H9 (cell line): ENCODE measurements around the gene PLCB1. TPM values are rescaled to one million over a fixed set of nuclear protein-coding genes. Genes with fewer than 3 reads are reported as not detected.

ENCODE experiments used
- DNase-seq: peaks from one replicate; pipeline ENCODE4 v3.0.0-alpha.2; 2017
- H2AFZ ChIP-seq: one replicate; pipeline ENCODE4 v1.6.1; 2013; ENCODE audit warnings: mild to moderate bottlenecking, low read length, control low read depth, moderate library complexity
- H2AK5ac ChIP-seq: 2 replicates; pipeline ENCODE4 v1.6.1; 2013; ENCODE audit warnings: low read length, control low read depth, mixed read lengths; ENCODE audit not compliant: insufficient read length
- H2BK120ac ChIP-seq: one replicate; pipeline ENCODE4 v1.6.1; 2013; ENCODE audit warnings: low read depth, mild to moderate bottlenecking, low read length, control low read depth, inconsistent platforms; ENCODE audit not compliant: poor library complexity, severe bottlenecking
- H2BK12ac ChIP-seq: 2 replicates; pipeline ENCODE4 v1.6.1; 2013; ENCODE audit warnings: low read length, control low read depth, mixed read lengths, low read depth; ENCODE audit not compliant: insufficient read length
- H2BK15ac ChIP-seq: 2 replicates; pipeline ENCODE4 v1.6.1; 2013; ENCODE audit warnings: low read depth, low read length, control low read depth
- H2BK20ac ChIP-seq: one replicate; pipeline ENCODE4 v1.6.1; 2013; ENCODE audit warnings: low read depth, mild to moderate bottlenecking, low read length, control low read depth, inconsistent platforms; ENCODE audit not compliant: poor library complexity, severe bottlenecking
- H2BK5ac ChIP-seq: 2 replicates; pipeline ENCODE4 v1.6.1; 2013; ENCODE audit warnings: low read length, control low read depth, mixed read lengths; ENCODE audit not compliant: insufficient read length
- H3K14ac ChIP-seq: 2 replicates; pipeline ENCODE4 v1.6.1; 2013; ENCODE audit warnings: low read length, control low read depth; ENCODE audit not compliant: insufficient read depth
- H3K18ac ChIP-seq: 2 replicates; pipeline ENCODE4 v1.6.1; 2013; ENCODE audit warnings: low read depth, mild to moderate bottlenecking, mixed read lengths, low read length, control low read depth; ENCODE audit not compliant: insufficient read length
- H3K23ac ChIP-seq: 2 replicates; pipeline ENCODE4 v1.6.1; 2013; ENCODE audit warnings: low read length, control low read depth, mixed read lengths, low read depth; ENCODE audit not compliant: insufficient read length
- H3K23me2 ChIP-seq: 2 replicates; pipeline ENCODE4 v1.6.1; 2013; ENCODE audit warnings: low read depth, mild to moderate bottlenecking, mixed read lengths, low read length, control low read depth; ENCODE audit not compliant: insufficient read length, poor library complexity, severe bottlenecking
- H3K27ac ChIP-seq: 2 replicates; pipeline ENCODE4 v1.5.1; 2013; ENCODE audit warnings: low read length, control low read depth, mixed read lengths, low read depth; ENCODE audit not compliant: insufficient read length
- H3K27me3 ChIP-seq: 2 replicates; pipeline ENCODE4 v1.6.1; 2013; ENCODE audit warnings: low read length, control low read depth, inconsistent platforms; ENCODE audit not compliant: insufficient read depth
- H3K4ac ChIP-seq: 2 replicates; pipeline ENCODE4 v1.6.1; 2013; ENCODE audit warnings: low read depth, mild to moderate bottlenecking, control low read depth, inconsistent platforms, low read length, moderate library complexity
- H3K4me1 ChIP-seq: 2 replicates; pipeline ENCODE4 v1.6.1; 2013; ENCODE audit warnings: low read length, control low read depth, inconsistent platforms; ENCODE audit not compliant: insufficient read depth
- H3K4me2 ChIP-seq: 2 replicates; pipeline ENCODE4 v1.6.1; 2013; ENCODE audit warnings: low read length, control low read depth, mixed read lengths; ENCODE audit not compliant: insufficient read length, insufficient read depth
- H3K56ac ChIP-seq: 2 replicates; pipeline ENCODE4 v1.6.1; 2013; ENCODE audit warnings: low read depth, mild to moderate bottlenecking, mixed read lengths, low read length, control low read depth; ENCODE audit not compliant: insufficient read length
- H3K79me1 ChIP-seq: 2 replicates; pipeline ENCODE4 v1.6.1; 2013; ENCODE audit warnings: low read depth, mild to moderate bottlenecking, moderate library complexity, low read length, control low read depth, inconsistent platforms; ENCODE audit not compliant: insufficient read depth, poor library complexity, severe bottlenecking
- H3K79me2 ChIP-seq: 2 replicates; pipeline ENCODE4 v1.6.1; 2013; ENCODE audit warnings: low read length, control low read depth, inconsistent platforms; ENCODE audit not compliant: insufficient read depth
- H3K9ac ChIP-seq: 2 replicates; pipeline ENCODE4 v1.6.1; 2013; ENCODE audit warnings: low read length, control low read depth, mixed read lengths; ENCODE audit not compliant: insufficient read length; ENCODE audit errors: extremely low read depth
- H3K9me3 ChIP-seq: one replicate; pipeline ENCODE4 v1.6.1; 2013; ENCODE audit warnings: low read depth, low read length, inconsistent platforms; ENCODE audit not compliant: control insufficient read depth
- H3T11ph ChIP-seq: one replicate; pipeline ENCODE4 v1.6.1; 2013; ENCODE audit warnings: mild to moderate bottlenecking, low read length, control low read depth, inconsistent platforms
- H4K20me1 ChIP-seq: one replicate; pipeline ENCODE4 v1.6.1; 2013; ENCODE audit not compliant: control insufficient read depth, insufficient read length, insufficient read depth
- H4K5ac ChIP-seq: 2 replicates; pipeline ENCODE4 v1.6.1; 2013; ENCODE audit warnings: low read depth, mild to moderate bottlenecking, mixed read lengths, low read length, control low read depth; ENCODE audit not compliant: insufficient read length
- H4K8ac ChIP-seq: replicated peaks from 2 replicates; pipeline ENCODE4 v1.6.1; 2013; ENCODE audit warnings: low read length, control low read depth, mixed read lengths, low read depth; ENCODE audit not compliant: insufficient read length
- H4K91ac ChIP-seq: 2 replicates; pipeline ENCODE4 v1.6.1; 2013; ENCODE audit warnings: low read depth, mild to moderate bottlenecking, moderate library complexity, mixed read lengths, low read length, control low read depth; ENCODE audit not compliant: insufficient read length
- H3K27ac Mint-ChIP-seq, 3 experiments: 2 replicates in 2 of 3; 3 replicates in 1 of 3; pipeline ENCODE4 v1.8.0; 2020 to 2021; ENCODE audit warnings: mixed read lengths in 3 of 3, mild to moderate bottlenecking in 1 of 3, moderate library complexity in 1 of 3
- H3K27me3 Mint-ChIP-seq: 2 replicates; pipeline ENCODE4 v1.8.0; 2021; ENCODE audit warnings: low read depth, mild to moderate bottlenecking, moderate library complexity, mixed read lengths
- H3K36me3 Mint-ChIP-seq, 3 experiments: 2 replicates in 2 of 3; 3 replicates in 1 of 3; pipeline ENCODE4 v1.8.0; 2020 to 2021; ENCODE audit warnings: low read depth in 3 of 3, mixed read lengths in 3 of 3; ENCODE audit not compliant: insufficient read depth in 1 of 3
- H3K4me1 Mint-ChIP-seq, 2 experiments: 2 replicates each; pipeline ENCODE4 v1.8.0; 2020; ENCODE audit warnings: mixed read lengths in 2 of 2
- H3K4me3 Mint-ChIP-seq, 2 experiments: 2 replicates in 1 of 2; 3 replicates in 1 of 2; pipeline ENCODE4 v1.8.0; 2020 to 2021; ENCODE audit warnings: mild to moderate bottlenecking in 2 of 2, mixed read lengths in 2 of 2, moderate library complexity in 1 of 2
- H3K9me3 Mint-ChIP-seq, 2 experiments: 2 replicates in 1 of 2; 3 replicates in 1 of 2; pipeline ENCODE4 v1.8.0; 2020; ENCODE audit warnings: mild to moderate bottlenecking in 2 of 2, mixed read lengths in 2 of 2, moderate library complexity in 1 of 2
- CTCF ChIP-seq: fragments of 200-600 bp; sonication (generic); conservative IDR thresholded peaks from 3 replicates; pipeline ENCODE4 v1.8.0; 2021; ENCODE audit warnings: antibody characterized with exemption, mild to moderate bottlenecking
- WGBS: extraction: QIAGEN DNeasy Blood & Tissue Kit; methylation state at CpG from one replicate; pipeline ENCODE4 v1.1.7; 2013; ENCODE audit warnings: missing lambda C conversion rate, low lambda C conversion rate, mixed read lengths; ENCODE audit not compliant: insufficient read length; ENCODE audit errors: extremely low coverage; 5-methylcytosine and 5-hydroxymethylcytosine counted together
- total RNA-seq: library from RNA; stranded (reverse); gene quantifications from 2 replicates; pipeline ENCODE4 v1.2.1, GENCODE V29; 2021

Gene PLCB1
- total RNA-seq, 1 experiment from 2014 or later: 11.5 TPM

GRCh38 chr20:8575114-8575513, 443.0 kb downstream of the PLCB1 start:
- no peak for TF ChIP-seq CTCF
- no peaks in the 10 kb centered on the region for H3K27me3 Mint-ChIP-seq
- Histone ChIP-seq H2AK5ac (no peak overlapping the region), H3K4ac (no peak overlapping the region), H2BK15ac (no peak overlapping the region), H3T11ph (no peak overlapping the region), H3K9me3 (no peaks in the 10 kb centered on the region), H2BK12ac (no peak overlapping the region), H3K56ac (no peak overlapping the region), H3K4me2 (no peak overlapping the region), H4K20me1 (no peaks in the 10 kb centered on the region), H3K23me2 (no peaks in the 10 kb centered on the region), H4K5ac (no peak overlapping the region), H3K14ac (no peak overlapping the region), H2BK20ac (no peak overlapping the region), H3K79me2 (no peaks in the 10 kb centered on the region), H2AFZ (no peak overlapping the region), H3K4me1 (peaks cover 4% of the 10 kb centered on the region; the same call in 1 of the 2 replicates), H3K27me3 (no peaks in the 10 kb centered on the region), H3K18ac (no peak overlapping the region), H3K9ac (no peak overlapping the region), H2BK120ac (no peak overlapping the region), H3K27ac (no peak overlapping the region), H3K79me1 (no peaks in the 10 kb centered on the region), H3K23ac (no peak overlapping the region), H2BK5ac (no peak overlapping the region), H4K8ac (no peak overlapping the region), H4K91ac (no peak overlapping the region)
- no peaks in the 10 kb centered on the region for H3K9me3 Mint-ChIP-seq
- peaks cover 7 to 9% of the 10 kb centered on the region in 2 experiments for H3K4me1 Mint-ChIP-seq
- no peaks in the 10 kb centered on the region for H3K36me3 Mint-ChIP-seq
- WGBS: no CpG with 5 or more reads among the region's 3 CpGs
- no peak for DNase-seq
- no peak overlapping the region for H3K4me3 Mint-ChIP-seq
- H3K27ac Mint-ChIP-seq: no peak overlapping the region
